A549 (cell line): ENCODE measurements around the gene HIVEP3. TPM values are rescaled to one million over a fixed set of nuclear protein-coding genes. Genes with fewer than 3 reads are reported as not detected.

Experiments
- ATAC-seq, 2 experiments: fragments of 200-7000 bp in 1 of 2; fragments of >200 bp in 1 of 2; cut with Nextera tagmentation in 1 of 2; cut with Tn5 transposase in 1 of 2; 3 replicates each; pipeline versions ENCODE4 v1.8.0 to v1.9.1; 2018 to 2020; ENCODE audit warnings: mild to moderate bottlenecking in 1 of 2, moderate library complexity in 1 of 2
- CTCF ChIA-PET: fragments of 300-600 bp; sonication (Branson Sonifier 250); formaldehyde crosslinking; extraction: SDS; loops from one replicate; lab custom pipeline; 2021; ENCODE audit warnings: antibody characterized with exemption, inconsistent platforms; lab: Yijun Ruan, JAX
- POLR2A ChIA-PET: fragments of 350-600 bp; formaldehyde crosslinking; extraction: SDS; loops from one replicate; lab custom pipeline; 2021; ENCODE audit warnings: antibody characterized with exemption, inconsistent platforms; lab: Yijun Ruan, JAX
- DNase-seq, 2 experiments: peaks; one replicate each; pipeline versions ENCODE4 v3.0.0 to v3.0.0-alpha.2; 2011 to 2016; ENCODE audit warnings: low read depth in 1 of 2, low spot score in 1 of 2
- FAIRE-seq: peaks from 2 replicates; lab custom pipeline; 2011; peaks lifted over from hg19 to GRCh38; lab: Jason Lieb, UNC
- H3K27ac ChIP-seq, 2 experiments: fragments of >200 bp; sonication (Bioruptor Twin); formaldehyde crosslinking; 3 replicates each; pipeline ENCODE4 v1.5.1; 2016 to 2017
- H3K4me1 ChIP-seq: fragments of >200 bp; sonication (Bioruptor Twin); formaldehyde crosslinking; 3 replicates; pipeline ENCODE4 v1.6.1; 2016
- H3K4me2 ChIP-seq: fragments of >200 bp; sonication (Bioruptor Twin); formaldehyde crosslinking; 3 replicates; pipeline ENCODE4 v1.6.1; 2016
- H3K4me3 ChIP-seq: fragments of >200 bp; sonication (Bioruptor Twin); formaldehyde crosslinking; 3 replicates; pipeline ENCODE4 v1.5.1; 2016
- H3K9me3 ChIP-seq: fragments of >200 bp; sonication (Bioruptor Twin); formaldehyde crosslinking; 3 replicates; pipeline ENCODE4 v1.6.1; 2016
- CBX8 ChIP-seq: fragments of 200-600 bp; sonication (generic); IDR thresholded peaks from 2 replicates; pipeline ENCODE4 v1.6.1; 2016
- CEBPB ChIP-seq, 2 experiments: fragments of >200 bp in 1 of 2; sonication (Bioruptor Twin) in 1 of 2; formaldehyde crosslinking in 1 of 2; IDR thresholded peaks; 2 replicates each; pipeline ENCODE4 v1.6.1; 2012 to 2016
- CHD2 ChIP-seq: fragments of 150-350 bp; IDR thresholded peaks from 2 replicates; pipeline ENCODE4 v1.6.1; 2014; ENCODE audit warnings: low read length; ENCODE audit not compliant: partially characterized antibody
- CHD4 ChIP-seq: fragments of 200-600 bp; sonication (generic); IDR thresholded peaks from 2 replicates; pipeline ENCODE4 v1.6.1; 2016; ENCODE audit warnings: antibody characterized with exemption, mild to moderate bottlenecking, borderline replicate concordance
- FOSB ChIP-seq: fragments of 250-450 bp; sonication (Bioruptor Pico); IDR thresholded peaks from 2 replicates; pipeline ENCODE4 v1.5.0; 2020; ENCODE audit warnings: mild to moderate bottlenecking, moderate library complexity
- GATA3 ChIP-seq: IDR thresholded peaks from 2 replicates; pipeline ENCODE4 v1.6.1; 2012; ENCODE audit warnings: borderline replicate concordance
- HMGXB4 ChIP-seq: fragments of 250-450 bp; sonication (Bioruptor Pico); IDR thresholded peaks from 2 replicates; pipeline ENCODE4 v1.5.0; 2021; ENCODE audit warnings: mild to moderate bottlenecking, moderate library complexity, borderline replicate concordance
- HOXA7 ChIP-seq: fragments of 250-450 bp; sonication (Bioruptor Pico); IDR thresholded peaks from 2 replicates; pipeline ENCODE4 v1.5.0; 2020; ENCODE audit warnings: mild to moderate bottlenecking, moderate library complexity
- HOXB5 ChIP-seq: fragments of 250-450 bp; sonication (Bioruptor Pico); IDR thresholded peaks from 2 replicates; pipeline ENCODE4 v1.5.0; 2020; ENCODE audit warnings: mild to moderate bottlenecking, moderate library complexity
- KDM5A ChIP-seq: fragments of 200-600 bp; sonication (generic); IDR thresholded peaks from 2 replicates; pipeline ENCODE4 v1.6.1; 2016; ENCODE audit warnings: antibody characterized with exemption, mild to moderate bottlenecking
- MAX ChIP-seq: IDR thresholded peaks from 2 replicates; pipeline ENCODE4 v1.6.1; 2012
- NPAS2 ChIP-seq: fragments of 250-450 bp; sonication (Bioruptor Pico); IDR thresholded peaks from 2 replicates; pipeline ENCODE4 v1.8.0; 2022; ENCODE audit warnings: mild to moderate bottlenecking, moderate library complexity, borderline replicate concordance
- PBX3 ChIP-seq: IDR thresholded peaks from 2 replicates; pipeline ENCODE4 v1.6.1; 2012
- RAD21 ChIP-seq, 2 experiments: fragments of >200 bp in 1 of 2; sonication (Bioruptor Twin) in 1 of 2; formaldehyde crosslinking in 1 of 2; IDR thresholded peaks in 1 of 2; conservative IDR thresholded peaks in 1 of 2; 2 replicates in 1 of 2; 3 replicates in 1 of 2; pipeline ENCODE4 v1.6.1; 2012 to 2018; ENCODE audit warnings: inconsistent platforms in 1 of 2
- RFX5 ChIP-seq: fragments of 450-650 bp; IDR thresholded peaks from 2 replicates; pipeline ENCODE4 v1.7.1; 2014; ENCODE audit warnings: antibody characterized with exemption, mild to moderate bottlenecking, moderate library complexity
- RNF2 ChIP-seq: fragments of 200-600 bp; sonication (generic); IDR thresholded peaks from 2 replicates; pipeline ENCODE4 v1.6.1; 2016; ENCODE audit warnings: low read depth, mild to moderate bottlenecking, antibody characterized with exemption, moderate library complexity, borderline replicate concordance
- SMC3 ChIP-seq: fragments of >200 bp; sonication (Bioruptor Twin); formaldehyde crosslinking; IDR thresholded peaks from 3 replicates; pipeline ENCODE4 v1.6.1; 2018; ENCODE audit warnings: inconsistent platforms
- TFCP2L1 ChIP-seq: fragments of 250-450 bp; sonication (Bioruptor Pico); IDR thresholded peaks from 2 replicates; pipeline ENCODE4 v1.5.0; 2021; ENCODE audit warnings: mild to moderate bottlenecking
- USF2 ChIP-seq: fragments of 450-650 bp; IDR thresholded peaks from 2 replicates; pipeline ENCODE4 v1.6.1; 2014; ENCODE audit warnings: antibody characterized with exemption
- ZFP36 ChIP-seq: fragments of 450-650 bp; IDR thresholded peaks from 2 replicates; pipeline ENCODE4 v1.6.1; 2014; ENCODE audit warnings: borderline replicate concordance; ENCODE audit not compliant: partially characterized antibody
- WGBS: methylation state at CpG from one replicate; pipeline ENCODE4 v1.1.6; 2017; ENCODE audit errors: missing lambda C conversion rate; 5-methylcytosine and 5-hydroxymethylcytosine counted together
- polyA plus RNA-seq, 4 experiments: library from polyadenylated mRNA; depleted of rRNA in 3 of 4; stranded (reverse); fragments of >200 nt; fragmentation: RNase III in 1 of 4; extraction: RNeasy Plus Mini Kit Qiagen cat#74134 plus additional on column Dnase treatment in 1 of 4; gene quantifications; 2 replicates in 3 of 4; 3 replicates in 1 of 4; pipeline ENCODE4 v1.2.3, GENCODE V29; 2011 to 2017

Gene HIVEP3
- polyA plus RNA-seq, 2 of the 4 experiments (the other 2 are of a cell fraction): 1.5 to 2.0 TPM

GRCh38 chr1:41707793-41708192 is 210.9 kb downstream of the HIVEP3 start:
- no peak for DNase-seq
- Histone ChIP-seq H3K9me3 (no peaks in the 10 kb centered on the region), H3K4me1 (peaks cover 2% of the 10 kb centered on the region; the same call in 1 of the 3 replicates), H3K4me2 (no peak overlapping the region), H3K4me3 (no peak overlapping the region), H3K27ac (no peak overlapping the region)
- TF ChIP-seq TFCP2L1: no peak
- no peak for TF ChIP-seq HOXA7 (CRISPR knock-in tag)
- no peak for TF ChIP-seq CHD2
- no peak for TF ChIP-seq ZFP36
- POLR2A ChIA-PET: no interaction called here
- FAIRE-seq: no peak
- no peak for ATAC-seq
- WGBS: 58% methylated on average over 4 of the region's 4 CpGs
- CTCF ChIA-PET: interaction anchor here (1.4 kb wide), 1 partner anchor 134 kb away, joined by 3 read pairs; no protein-coding TSS in a partner anchor

- CTCF ChIA-PET: no interaction called here
- no peak for ATAC-seq
- DNase-seq: no peak
- no peak overlapping the region for H3K4me3 ChIP-seq
- H3K27ac ChIP-seq: no peak overlapping the region
- no peak for FAIRE-seq
- H3K4me2 ChIP-seq: no peak overlapping the region
- H3K4me1 ChIP-seq: no peaks in the 10 kb centered on the region
- POLR2A ChIA-PET: no interaction called here
- H3K9me3 ChIP-seq: no peaks in the 10 kb centered on the region
- WGBS: 47% methylated on average over 1 of the region's 1 CpG
- no peak for TF ChIP-seq MAX
- no peak for TF ChIP-seq SMC3
- no peak for TF ChIP-seq CHD2
- TF ChIP-seq NPAS2 (CRISPR knock-in tag): no peak
- no peak for TF ChIP-seq PBX3
- no peak for TF ChIP-seq GATA3
- no peak for TF ChIP-seq KDM5A
- TF ChIP-seq ZFP36: no peak
- TF ChIP-seq CBX8: no peak
- TF ChIP-seq HOXB5 (CRISPR knock-in tag): no peak
- TF ChIP-seq RFX5: no peak
- no peak for TF ChIP-seq RNF2
- no peak for TF ChIP-seq USF2
- no peak for TF ChIP-seq HMGXB4
- no peak for TF ChIP-seq CEBPB (IDR thresholded peaks at IDR 0.05)
- TF ChIP-seq TFCP2L1: no peak
Observed at GRCh38 chr1:41705798-41706197, 212.9 kb downstream of the HIVEP3 start.

- Histone ChIP-seq H3K4me2 (no peak overlapping the region), H3K27ac (no peak overlapping the region)
- TF ChIP-seq CHD4 (no peak), FOSB (CRISPR knock-in tag) (no peak), HOXB5 (CRISPR knock-in tag) (no peak), RAD21 (conservative IDR thresholded peaks at IDR 0.05 in 1 of 2, IDR thresholded peaks at IDR 0.05 in 1 of 2) (no peak), NPAS2 (CRISPR knock-in tag) (no peak)
- TF ChIP-seq, all 56 proteins: peak for 0
- DNase-seq (no peak), FAIRE-seq (no peak), ATAC-seq (no peak)
- no peak overlapping the region for H3K4me3 ChIP-seq
- 72% methylated on average over 3 of the region's 4 CpGs for WGBS
- ChIA-PET POLR2A (no interaction called here), CTCF (interaction anchor here (1.0 to 2.1 kb wide), 2 partner anchors 24 to 130 kb away, joined by 3 to 7 read pairs; no protein-coding TSS in a partner anchor)
- H3K4me1 ChIP-seq: no peaks in the 10 kb centered on the region
- no peaks in the 10 kb centered on the region for H3K9me3 ChIP-seq
Observed at GRCh38 chr1:41704196-41704595, 214.5 kb downstream of the HIVEP3 start.
